Tibial artery (tissue), 4 donors: ENCODE results near the gene DERA.

Experiments used
- DNase-seq, 2 donors: peaks; one replicate each; pipeline ENCODE4 v3.0.0-alpha.2; 2019
- H3K27ac ChIP-seq, 2 donors: fragments of 200-600 bp; sonication (generic) in 1 of 2; 1 replicate in 1 of 2; 2 replicates in 1 of 2; pipeline ENCODE4 v1.5.1; 2018 to 2019; ENCODE audit warnings: mild to moderate bottlenecking in 1 of 2
- H3K27me3 ChIP-seq, 2 donors: fragments of 200-600 bp; sonication (generic) in 1 of 2; one replicate each; pipeline versions ENCODE4 v1.5.1 to v1.6.0; 2016 to 2019
- H3K36me3 ChIP-seq, 3 donors: fragments of 200-600 bp; sonication (generic) in 2 of 3; one replicate each; pipeline ENCODE4 v1.5.1; 2016 to 2019; ENCODE audit warnings: mild to moderate bottlenecking in 2 of 3
- H3K4me1 ChIP-seq, 4 donors: fragments of 200-600 bp; sonication (generic) in 2 of 4; 1 replicate in 3 of 4; 2 replicates in 1 of 4; pipeline ENCODE4 v1.5.1; 2016 to 2019
- H3K4me3 ChIP-seq, 2 donors: fragments of 200-600 bp; sonication (generic) in 1 of 2; 1 replicate in 1 of 2; 2 replicates in 1 of 2; pipeline ENCODE4 v1.5.1; 2018 to 2019; ENCODE audit warnings: mild to moderate bottlenecking in 2 of 2
- H3K9me3 ChIP-seq, 3 donors: fragments of 200-600 bp; sonication (generic) in 1 of 3; one replicate each; pipeline ENCODE4 v1.5.1; 2016 to 2019
- intact Hi-C: fragments of 100-400 bp; cut with DNase I; formaldehyde crosslinking; loops from one replicate; pipeline ENCODE4 v1.15.0; 2023; ENCODE audit warnings: low total_unique reads
- TF ChIP-seq, protein P1 (sequence below), 2 experiments: fragments of 200-600 bp in 1 of 2; fragments of 450-650 bp in 1 of 2; IDR thresholded peaks; one replicate each; pipeline ENCODE4 v1.5.1; 2017 to 2019; ENCODE audit warnings: antibody characterized with exemption in 2 of 2, mild to moderate bottlenecking in 1 of 2, moderate library complexity in 1 of 2

Gene DERA

DNA sequence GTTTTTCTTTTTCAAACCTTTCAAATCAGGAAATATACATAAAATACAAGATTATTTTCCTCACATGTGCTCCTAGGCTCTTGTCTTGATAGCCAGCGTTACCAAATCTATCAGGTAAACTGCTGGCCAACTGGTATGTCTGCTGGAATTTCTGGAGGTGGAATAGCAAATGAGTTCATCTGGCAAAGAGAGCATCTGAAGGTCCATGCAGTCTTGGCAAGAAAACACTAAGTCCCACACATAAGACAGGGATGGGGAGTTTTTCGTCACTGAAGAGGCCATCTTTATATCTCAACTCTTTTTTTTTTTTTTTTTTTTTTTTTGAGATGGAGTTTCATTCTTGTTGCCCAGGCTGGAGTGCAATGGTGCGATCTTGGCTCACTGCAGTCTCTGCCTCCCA, 60.1 kb downstream of the DERA start:
- no peaks in the 10 kb centered on the region for H3K4me1 ChIP-seq
- TF ChIP-seq, protein P1, sequence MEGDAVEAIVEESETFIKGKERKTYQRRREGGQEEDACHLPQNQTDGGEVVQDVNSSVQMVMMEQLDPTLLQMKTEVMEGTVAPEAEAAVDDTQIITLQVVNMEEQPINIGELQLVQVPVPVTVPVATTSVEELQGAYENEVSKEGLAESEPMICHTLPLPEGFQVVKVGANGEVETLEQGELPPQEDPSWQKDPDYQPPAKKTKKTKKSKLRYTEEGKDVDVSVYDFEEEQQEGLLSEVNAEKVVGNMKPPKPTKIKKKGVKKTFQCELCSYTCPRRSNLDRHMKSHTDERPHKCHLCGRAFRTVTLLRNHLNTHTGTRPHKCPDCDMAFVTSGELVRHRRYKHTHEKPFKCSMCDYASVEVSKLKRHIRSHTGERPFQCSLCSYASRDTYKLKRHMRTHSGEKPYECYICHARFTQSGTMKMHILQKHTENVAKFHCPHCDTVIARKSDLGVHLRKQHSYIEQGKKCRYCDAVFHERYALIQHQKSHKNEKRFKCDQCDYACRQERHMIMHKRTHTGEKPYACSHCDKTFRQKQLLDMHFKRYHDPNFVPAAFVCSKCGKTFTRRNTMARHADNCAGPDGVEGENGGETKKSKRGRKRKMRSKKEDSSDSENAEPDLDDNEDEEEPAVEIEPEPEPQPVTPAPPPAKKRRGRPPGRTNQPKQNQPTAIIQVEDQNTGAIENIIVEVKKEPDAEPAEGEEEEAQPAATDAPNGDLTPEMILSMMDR (IDR thresholded peaks at IDR 0.05) = no peak
- H3K36me3 ChIP-seq = peaks cover 0 to 18% (median 9%) of the 10 kb centered on the region in 3 donors
- no peak overlapping the region for H3K4me3 ChIP-seq
- H3K27me3 ChIP-seq = no peaks in the 10 kb centered on the region
- H3K27ac ChIP-seq = no peak overlapping the region
- intact Hi-C loops = no loop called here
- no peaks in the 10 kb centered on the region for H3K9me3 ChIP-seq
- no peak for DNase-seq

DNA sequence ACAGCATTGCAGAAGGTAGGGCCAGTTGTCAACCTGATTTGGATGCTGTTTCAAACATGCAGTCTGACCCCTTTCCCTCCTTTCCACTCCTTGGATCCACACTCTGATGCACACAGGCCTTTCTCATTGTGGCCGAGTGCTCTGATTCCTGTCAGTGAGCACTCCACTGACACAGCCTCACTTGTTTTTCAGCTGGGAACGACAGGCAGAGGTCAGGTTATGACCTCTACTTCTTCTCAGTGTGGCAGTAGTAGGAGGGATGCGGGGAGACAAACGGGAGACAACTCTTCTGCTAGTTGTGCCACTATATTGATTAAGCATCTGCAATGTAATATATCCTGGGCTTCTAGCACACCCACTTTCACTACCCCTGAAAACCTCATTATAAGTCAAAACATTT, 61.8 kb downstream of the DERA start:
- intact Hi-C loops = no loop called here
- H3K27me3 ChIP-seq = no peaks in the 10 kb centered on the region
- no peak for DNase-seq
- H3K9me3 ChIP-seq = no peaks in the 10 kb centered on the region
- H3K36me3 ChIP-seq = peaks cover 0 to 12% (median 9%) of the 10 kb centered on the region in 3 donors
- no peak overlapping the region for H3K27ac ChIP-seq
- peaks cover 0 to 1% (median 0%) of the 10 kb centered on the region in 4 donors for H3K4me1 ChIP-seq
- TF ChIP-seq, protein P1 (IDR thresholded peaks at IDR 0.05) = no peak
- H3K4me3 ChIP-seq = no peak overlapping the region

DNA sequence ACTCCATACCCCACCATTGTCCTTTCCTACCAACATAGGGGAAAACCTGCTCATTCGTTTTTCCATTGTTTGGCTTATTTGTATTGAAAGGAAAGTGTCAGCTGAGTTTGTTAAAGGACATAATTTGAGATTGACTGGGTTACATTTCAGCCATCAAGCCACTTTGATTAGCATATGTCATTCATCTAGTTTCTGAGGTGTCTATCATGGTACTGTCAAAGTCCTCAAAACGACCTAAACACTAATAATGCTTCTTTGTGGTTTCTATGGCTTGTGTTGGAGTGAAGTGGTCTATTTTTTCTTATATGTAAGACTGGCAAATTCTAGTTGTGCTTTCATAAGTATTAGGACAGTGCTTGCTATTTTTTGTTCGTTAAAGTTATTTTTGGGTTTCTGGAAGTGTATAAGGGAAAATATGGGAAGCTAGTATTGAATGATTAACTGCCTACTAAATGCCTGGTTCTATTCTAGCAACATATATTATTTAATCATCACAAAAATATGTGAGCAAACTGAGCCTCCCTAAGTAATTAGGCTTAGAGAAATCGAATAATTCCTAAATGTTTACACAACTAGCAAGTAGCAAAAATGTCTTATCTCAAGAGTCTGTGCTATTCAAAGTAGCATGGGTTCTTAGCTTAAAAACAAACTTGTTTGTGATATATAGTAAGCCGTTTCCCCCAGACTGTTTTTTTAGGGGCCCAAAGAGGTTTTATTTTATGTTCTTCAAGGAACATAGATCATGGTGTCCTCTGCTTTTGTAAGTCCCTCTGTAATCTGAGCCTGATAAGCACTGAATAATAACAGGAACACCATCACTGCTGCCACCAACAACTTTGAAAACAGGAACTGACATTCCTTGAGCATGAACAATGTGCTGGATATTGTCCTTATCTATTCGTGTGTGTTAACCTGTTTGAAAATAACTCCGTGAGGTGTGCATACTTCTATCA, 67.1 kb downstream of the DERA start:
- Histone ChIP-seq H3K27me3 (no peaks in the 10 kb centered on the region), H3K4me3 (no peak overlapping the region), H3K4me1 (peaks cover 0 to 48% (median 10%) of the 10 kb centered on the region in 4 donors), H3K9me3 (no peaks in the 10 kb centered on the region), H3K27ac (peak overlapping the region; percentile 2 to 17), H3K36me3 (peaks cover 0 to 8% (median 0%) of the 10 kb centered on the region in 3 donors)
- intact Hi-C loops = no loop called here
- no peak for DNase-seq
- TF ChIP-seq, protein P1 (IDR thresholded peaks at IDR 0.05) = no peak

DNA sequence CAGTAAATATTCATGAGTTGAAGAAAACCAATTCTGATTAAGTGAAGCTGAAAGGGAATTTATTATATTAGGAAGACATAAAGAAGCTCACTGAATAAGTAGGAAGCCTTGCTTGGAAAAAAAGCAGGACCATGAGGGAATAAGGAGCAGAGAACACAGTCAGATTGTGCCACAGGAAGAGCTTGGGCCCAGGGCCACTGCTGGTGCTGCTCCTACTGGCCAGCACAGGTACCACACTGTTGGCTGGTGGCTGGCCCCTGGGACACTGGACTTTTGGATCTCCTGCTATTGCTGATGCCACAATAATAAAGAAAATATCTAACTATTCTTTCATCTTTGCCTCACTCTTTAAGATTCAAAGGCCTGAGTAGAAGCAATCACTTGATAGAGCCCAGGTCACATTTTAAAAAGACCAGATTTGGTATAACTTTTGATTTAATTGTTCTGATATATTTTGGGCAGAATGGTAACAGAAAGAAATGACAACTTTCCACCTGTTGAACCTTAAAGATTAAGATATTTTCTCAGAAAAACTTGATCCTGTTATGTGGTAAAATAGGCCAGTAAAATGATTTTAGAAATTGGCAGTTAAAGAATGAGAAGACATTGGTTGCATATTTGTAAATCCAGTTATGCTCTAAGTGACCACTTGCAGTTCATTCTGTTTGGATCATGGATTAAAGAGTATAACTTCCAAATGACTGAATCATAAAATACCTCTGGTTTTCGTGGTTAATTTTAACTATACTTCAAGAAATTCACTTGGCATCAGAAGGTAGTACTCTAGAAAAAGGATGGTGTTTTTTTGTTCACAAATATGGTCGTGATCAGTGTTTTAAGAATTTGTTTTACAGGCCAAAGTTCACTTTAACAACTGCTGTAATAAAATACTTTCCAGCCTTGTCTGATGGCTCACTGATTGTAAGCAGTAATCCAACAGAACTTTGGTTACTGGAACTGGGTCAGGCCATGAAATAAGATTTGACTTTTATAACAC, 68.3 kb downstream of the DERA start:
- Histone ChIP-seq H3K4me1 (peaks cover 0 to 49% (median 10%) of the 10 kb centered on the region in 4 donors), H3K36me3 (peaks cover 0 to 10% (median 7%) of the 10 kb centered on the region in 3 donors), H3K9me3 (no peaks in the 10 kb centered on the region), H3K4me3 (no peak overlapping the region), H3K27me3 (no peaks in the 10 kb centered on the region), H3K27ac (peak overlapping the region; percentile 2 to 17)
- TF ChIP-seq, protein P1 (IDR thresholded peaks at IDR 0.05) = peak in 1 of 2 experiments; percentile 38
- intact Hi-C loops = no loop called here
- DNase-seq = no peak

DNA sequence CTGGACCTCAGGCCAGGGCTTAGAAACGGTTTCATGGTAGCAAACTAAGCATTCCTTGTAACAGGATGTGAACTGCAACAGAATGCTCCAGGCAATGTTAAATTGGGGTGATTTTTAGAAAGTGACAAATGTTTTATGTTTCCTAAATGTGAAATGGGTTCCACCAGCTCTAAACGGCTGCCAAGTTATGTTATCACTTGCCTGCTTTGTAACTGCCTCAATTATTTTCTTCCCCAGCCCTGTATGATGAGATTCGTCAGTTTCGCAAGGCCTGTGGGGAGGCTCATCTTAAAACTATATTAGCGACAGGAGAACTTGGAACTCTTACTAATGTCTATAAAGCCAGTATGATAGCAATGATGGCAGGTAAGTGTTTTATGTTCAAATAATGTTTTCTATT, 70.9 kb downstream of the DERA start:
- Histone ChIP-seq H3K27me3 (no peaks in the 10 kb centered on the region), H3K27ac (no peak overlapping the region), H3K4me3 (no peak overlapping the region), H3K36me3 (peaks cover 0 to 7% (median 6%) of the 10 kb centered on the region in 3 donors), H3K9me3 (no peaks in the 10 kb centered on the region), H3K4me1 (peaks cover 0 to 49% (median 10%) of the 10 kb centered on the region in 4 donors)
- TF ChIP-seq, protein P1 (IDR thresholded peaks at IDR 0.05) = no peak
- no peak for DNase-seq
- intact Hi-C loops = no loop called here
